ENCODE results near the gene SMAD6. TPM values are rescaled to one million over a fixed set of nuclear protein-coding genes. Genes with fewer than 3 reads are reported as not detected.

The SMAD6 gene
- total and polyA plus RNA-seq, 2 experiments from 2014 or later, result 26.6 to 35.4 TPM

DNA sequence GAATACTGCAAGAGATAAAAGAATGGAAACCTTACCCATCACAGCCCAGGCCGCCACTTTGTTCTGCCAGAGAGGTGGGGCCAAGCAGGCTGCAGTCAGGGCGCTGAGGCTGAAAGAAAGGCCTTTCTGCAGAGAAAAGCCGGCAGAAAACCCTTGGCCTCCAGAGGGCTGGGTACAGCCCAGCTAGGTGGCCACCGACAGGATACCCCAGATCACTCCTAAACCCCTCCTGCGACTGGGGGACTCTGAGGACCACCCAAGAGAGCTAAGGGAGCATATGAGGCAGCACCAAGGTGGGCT is 69.3 kb downstream of the SMAD6 start:
- no peaks in the 10 kb centered on the region for H3K36me3 ChIP-seq (replicated peaks; ENCODE audit: insufficient read depth, low read depth)
- H3K27ac ChIP-seq, result peak overlapping the region; percentile 98
- H3K9me2 ChIP-seq (replicated peaks; ENCODE audit: insufficient read depth), result no peaks in the 10 kb centered on the region
- no peak overlapping the region for H2AFZ ChIP-seq
- no peaks in the 10 kb centered on the region for H3K27me3 ChIP-seq
- no peak for TF ChIP-seq EZH2phosphoT487 (IDR thresholded peaks at IDR 0.05; ENCODE audit: low read depth, severe bottlenecking, unreplicated experiment)
- TF ChIP-seq, protein P1, sequence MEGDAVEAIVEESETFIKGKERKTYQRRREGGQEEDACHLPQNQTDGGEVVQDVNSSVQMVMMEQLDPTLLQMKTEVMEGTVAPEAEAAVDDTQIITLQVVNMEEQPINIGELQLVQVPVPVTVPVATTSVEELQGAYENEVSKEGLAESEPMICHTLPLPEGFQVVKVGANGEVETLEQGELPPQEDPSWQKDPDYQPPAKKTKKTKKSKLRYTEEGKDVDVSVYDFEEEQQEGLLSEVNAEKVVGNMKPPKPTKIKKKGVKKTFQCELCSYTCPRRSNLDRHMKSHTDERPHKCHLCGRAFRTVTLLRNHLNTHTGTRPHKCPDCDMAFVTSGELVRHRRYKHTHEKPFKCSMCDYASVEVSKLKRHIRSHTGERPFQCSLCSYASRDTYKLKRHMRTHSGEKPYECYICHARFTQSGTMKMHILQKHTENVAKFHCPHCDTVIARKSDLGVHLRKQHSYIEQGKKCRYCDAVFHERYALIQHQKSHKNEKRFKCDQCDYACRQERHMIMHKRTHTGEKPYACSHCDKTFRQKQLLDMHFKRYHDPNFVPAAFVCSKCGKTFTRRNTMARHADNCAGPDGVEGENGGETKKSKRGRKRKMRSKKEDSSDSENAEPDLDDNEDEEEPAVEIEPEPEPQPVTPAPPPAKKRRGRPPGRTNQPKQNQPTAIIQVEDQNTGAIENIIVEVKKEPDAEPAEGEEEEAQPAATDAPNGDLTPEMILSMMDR (IDR thresholded peaks at IDR 0.05; ENCODE audit: poor library complexity), result no peak
- TF ChIP-seq EZH2 (IDR thresholded peaks at IDR 0.05; ENCODE audit: borderline replicate concordance), result no peak
- no peak overlapping the region for H3K4me3 ChIP-seq
- peak; percentile 51 for DNase-seq (ENCODE audit: low spot score)
- peaks cover 81% of the 10 kb centered on the region for H3K79me2 ChIP-seq
- WGBS (ENCODE audit: low lambda C conversion rate, missing lambda C conversion rate), result 53% methylated on average over 5 of the region's 5 CpGs
- peaks cover 22% of the 10 kb centered on the region for H4K20me1 ChIP-seq (ENCODE audit: insufficient read depth, poor library complexity, severe bottlenecking)
- H3K9me3 ChIP-seq (ENCODE audit: low read depth), result no peaks in the 10 kb centered on the region
- peak overlapping the region; percentile 53 for H3K4me2 ChIP-seq
- H3K4me1 ChIP-seq (ENCODE audit: insufficient read depth), result peaks cover 87% of the 10 kb centered on the region

DNA sequence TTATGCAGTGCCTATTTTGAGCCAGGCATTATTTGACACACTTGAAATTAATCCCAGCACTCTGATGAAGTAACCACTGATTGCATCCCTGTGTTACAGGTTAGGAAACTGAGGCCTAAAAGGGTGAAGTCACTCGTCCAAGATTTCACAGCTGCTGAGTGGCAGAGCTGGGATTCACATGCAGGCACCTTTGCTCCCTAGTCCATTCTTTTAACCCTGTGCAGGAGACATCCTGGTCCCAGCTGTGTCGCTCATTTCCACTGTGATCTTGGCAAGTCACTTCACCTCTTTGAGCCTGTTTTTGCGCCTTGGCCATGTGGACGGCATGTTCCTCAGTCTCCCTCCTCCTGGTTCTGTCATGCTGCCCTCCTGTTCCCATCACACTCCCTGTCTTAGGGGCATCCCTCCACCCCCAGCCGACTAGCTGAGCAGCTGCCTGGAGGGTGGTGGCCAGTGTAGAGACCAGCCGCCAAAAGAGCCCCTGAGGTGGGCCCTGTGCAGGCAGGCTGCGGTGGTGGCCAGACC is 70.6 kb downstream of the SMAD6 start:
- H3K9me3 ChIP-seq (ENCODE audit: low read depth), result no peaks in the 10 kb centered on the region
- H3K9me2 ChIP-seq (replicated peaks; ENCODE audit: insufficient read depth), result no peaks in the 10 kb centered on the region
- peak overlapping the region; percentile 53 for H3K4me2 ChIP-seq
- H3K4me1 ChIP-seq (ENCODE audit: insufficient read depth), result peaks cover 74% of the 10 kb centered on the region
- H3K4me3 ChIP-seq, result no peak overlapping the region
- no peaks in the 10 kb centered on the region for H3K36me3 ChIP-seq (replicated peaks; ENCODE audit: insufficient read depth, low read depth)
- peaks cover 15% of the 10 kb centered on the region for H4K20me1 ChIP-seq (ENCODE audit: insufficient read depth, poor library complexity, severe bottlenecking)
- H3K27me3 ChIP-seq, result no peaks in the 10 kb centered on the region
- TF ChIP-seq EZH2 (IDR thresholded peaks at IDR 0.05; ENCODE audit: borderline replicate concordance) (no peak), EZH2phosphoT487 (IDR thresholded peaks at IDR 0.05; ENCODE audit: low read depth, severe bottlenecking, unreplicated experiment) (no peak)
- TF ChIP-seq, protein P1 (IDR thresholded peaks at IDR 0.05; ENCODE audit: poor library complexity), result no peak
- no peak overlapping the region for H2AFZ ChIP-seq
- no peak for DNase-seq (ENCODE audit: low spot score)
- peaks cover 81% of the 10 kb centered on the region for H3K79me2 ChIP-seq
- WGBS (ENCODE audit: low lambda C conversion rate, missing lambda C conversion rate), result 39% methylated on average over 7 of the region's 7 CpGs
- H3K27ac ChIP-seq, result peak overlapping the region; percentile 98

DNA sequence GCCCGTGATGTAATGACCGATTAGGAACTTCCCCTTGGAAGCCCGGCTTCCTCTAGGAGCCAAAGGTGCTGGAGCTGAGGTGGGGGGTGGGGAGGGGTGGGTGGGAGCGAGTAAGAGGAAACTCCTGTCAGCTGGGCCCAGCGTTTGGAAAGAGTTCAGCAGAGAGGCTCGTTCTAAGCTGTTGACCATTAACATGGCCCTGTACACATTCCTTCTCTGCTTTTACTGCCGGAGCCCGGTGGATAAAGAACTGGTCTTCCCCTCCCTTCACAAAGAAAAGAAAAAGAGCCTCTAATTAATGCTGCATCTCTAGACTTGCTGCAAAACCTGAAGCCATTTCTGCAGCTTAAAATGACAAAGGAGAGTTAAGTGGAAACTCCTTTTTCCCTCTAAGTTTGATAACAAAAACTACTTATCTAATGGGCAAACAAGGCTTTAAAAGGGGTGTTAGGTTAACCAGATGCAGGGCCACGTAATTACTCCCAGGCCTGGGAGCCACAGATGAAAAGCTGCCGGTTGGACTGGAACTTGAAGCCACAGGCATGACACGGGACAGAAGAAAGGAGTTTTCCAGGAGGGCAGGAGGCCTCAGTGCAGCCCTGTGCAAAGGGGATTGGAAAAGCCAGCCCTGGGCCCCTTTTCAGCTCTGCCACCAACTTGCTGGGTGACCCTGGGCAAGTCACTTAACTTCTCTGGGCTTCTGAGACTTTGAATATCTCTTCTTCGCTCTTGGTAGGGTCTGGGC is 71.3 kb downstream of the SMAD6 start:
- H2AFZ ChIP-seq, result no peak overlapping the region
- peak; percentile 78 for DNase-seq (ENCODE audit: low spot score)
- H3K27me3 ChIP-seq, result no peaks in the 10 kb centered on the region
- no peaks in the 10 kb centered on the region for H3K36me3 ChIP-seq (replicated peaks; ENCODE audit: insufficient read depth, low read depth)
- H3K9me2 ChIP-seq (replicated peaks; ENCODE audit: insufficient read depth), result no peaks in the 10 kb centered on the region
- no peak for TF ChIP-seq EZH2phosphoT487 (IDR thresholded peaks at IDR 0.05; ENCODE audit: low read depth, severe bottlenecking, unreplicated experiment)
- TF ChIP-seq EZH2 (IDR thresholded peaks at IDR 0.05; ENCODE audit: borderline replicate concordance), result no peak
- TF ChIP-seq, protein P1 (IDR thresholded peaks at IDR 0.05; ENCODE audit: poor library complexity), result no peak
- peak overlapping the region; percentile 98 for H3K27ac ChIP-seq
- H3K9me3 ChIP-seq (ENCODE audit: low read depth), result no peaks in the 10 kb centered on the region
- H3K79me2 ChIP-seq, result peaks cover 81% of the 10 kb centered on the region
- peaks cover 76% of the 10 kb centered on the region for H3K4me1 ChIP-seq (ENCODE audit: insufficient read depth)
- peak overlapping the region; percentile 53 for H3K4me2 ChIP-seq
- H4K20me1 ChIP-seq (ENCODE audit: insufficient read depth, poor library complexity, severe bottlenecking), result peaks cover 14% of the 10 kb centered on the region
- H3K4me3 ChIP-seq, result no peak overlapping the region
- 10% methylated on average over 12 of the region's 12 CpGs for WGBS (ENCODE audit: low lambda C conversion rate, missing lambda C conversion rate)

All from hepatocyte (in vitro differentiated cells).